MV-4-11 (cell line): Measurements from ENCODE around the gene DACH1.

Source experiments
- DNase-seq: peaks from one replicate; lab custom pipeline; 2025; lab: John Stamatoyannopoulos, UW

DACH1 gene

DNA sequence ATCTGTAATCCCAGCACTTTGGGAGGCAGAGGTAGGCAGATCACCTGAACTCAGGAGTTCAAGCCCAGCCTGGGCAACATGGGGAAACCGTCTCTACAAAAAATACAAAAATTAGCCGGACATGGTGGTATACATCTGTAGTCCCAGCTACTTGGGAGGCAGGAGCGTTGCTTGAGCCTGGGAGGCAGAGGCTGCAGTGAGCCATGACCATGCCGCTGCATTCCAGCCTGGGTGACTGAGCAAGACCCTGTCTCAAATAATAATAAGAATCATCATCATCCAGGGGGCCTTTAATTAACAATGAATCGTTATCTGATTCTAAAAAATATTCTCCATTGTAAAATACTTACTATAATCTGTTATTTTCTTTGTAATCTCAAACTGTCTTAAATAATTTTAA is 283.4 kb downstream of the DACH1 start:
- no peak for DNase-seq

- DNase-seq: no peak
These were observed 286.4 kb downstream of the DACH1 start for GRCh38 chr13:71580614-71581013.

- DNase-seq: no peak
These were observed 289.0 kb downstream of the DACH1 start for GRCh38 chr13:71578048-71578447.

DNA sequence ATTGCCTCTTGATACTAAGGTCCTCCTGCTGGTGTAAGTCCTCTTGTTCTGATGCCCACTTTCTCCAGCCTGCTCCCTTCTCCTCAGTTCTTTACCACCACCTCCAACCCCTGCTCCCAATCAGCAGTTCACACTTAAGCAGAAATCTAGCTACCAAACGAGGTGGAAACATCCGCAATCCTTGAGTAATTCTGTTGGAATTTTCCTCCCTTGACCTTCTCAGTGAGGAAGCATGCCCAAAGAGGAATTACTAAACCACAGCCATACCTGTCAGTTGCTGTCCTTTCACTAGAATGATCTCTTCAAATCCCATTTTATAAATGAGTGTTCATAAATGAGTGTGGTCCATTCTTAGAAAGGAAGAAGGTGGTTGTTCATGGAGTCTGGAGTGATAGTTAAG is 289.9 kb downstream of the DACH1 start:
- DNase-seq: no peak

- no peak for DNase-seq
These were observed 290.4 kb downstream of the DACH1 start for GRCh38 chr13:71576571-71576970.

DNA sequence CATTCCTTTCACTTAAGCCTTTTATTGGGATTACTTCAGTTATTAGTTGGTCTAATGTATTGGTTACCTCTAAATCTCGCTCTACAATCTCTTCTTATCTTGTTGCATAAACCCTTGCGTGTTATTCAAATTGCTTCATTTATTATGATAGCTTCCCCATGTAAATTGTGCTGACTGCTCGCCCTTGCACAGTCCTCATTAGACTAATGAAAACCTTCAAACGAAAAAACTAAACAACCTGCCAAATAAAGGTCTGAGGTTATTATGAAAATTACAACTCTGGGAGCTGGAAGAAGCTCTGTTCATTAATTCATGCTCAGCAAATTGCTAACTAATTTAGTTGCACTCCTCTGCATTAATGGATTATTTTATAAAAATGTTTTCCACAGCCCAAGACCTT is 320.1 kb downstream of the DACH1 start:
- DNase-seq: no peak

GRCh38 chr13:71540098-71540497 is 326.9 kb downstream of the DACH1 start:
- DNase-seq: no peak

DNA sequence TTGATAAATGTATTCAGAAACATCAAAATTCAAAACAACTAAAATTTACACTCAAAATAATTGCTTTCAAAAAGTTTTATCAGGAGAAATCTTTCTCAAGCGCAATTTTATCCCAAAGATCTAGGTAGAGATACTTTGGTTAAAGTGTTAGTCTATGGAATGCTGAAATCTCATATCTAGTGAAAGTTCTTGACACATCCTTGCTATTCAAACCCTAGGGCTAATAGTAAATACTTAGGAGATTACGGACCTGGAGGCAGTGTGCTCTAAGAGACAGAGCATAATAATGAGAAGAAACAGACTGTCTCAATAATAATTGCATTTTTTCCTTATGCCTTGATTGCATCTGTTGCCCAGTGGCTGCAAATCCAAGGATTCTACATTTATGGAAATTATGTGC is 330.8 kb downstream of the DACH1 start:
- DNase-seq: no peak

- DNase-seq: no peak
These were observed 342.2 kb downstream of the DACH1 start for GRCh38 chr13:71524613-71525304.

DNA sequence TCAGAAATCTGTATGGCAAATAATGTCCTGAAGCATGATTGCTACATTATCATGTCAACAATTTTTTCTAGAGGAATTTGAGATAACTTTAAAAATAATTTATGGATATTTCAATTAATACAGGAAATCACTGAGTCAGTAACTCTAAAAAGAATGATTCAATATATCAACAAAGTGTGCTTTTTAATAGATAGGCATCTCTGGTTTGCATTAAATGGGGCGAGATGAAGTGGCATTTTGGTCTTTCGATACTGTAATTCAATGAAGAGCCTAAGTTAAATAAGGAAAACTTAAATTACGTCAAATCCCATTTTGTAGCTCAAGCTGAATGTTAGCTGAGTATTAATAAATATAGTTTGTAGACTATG is 342.8 kb downstream of the DACH1 start:
- no peak for DNase-seq

GRCh38 chr13:71522941-71523526 is 344.0 kb downstream of the DACH1 start:
- no peak for DNase-seq

GRCh38 chr13:71517004-71517403 is 350.0 kb downstream of the DACH1 start:
- DNase-seq: no peak

GRCh38 chr13:71516521-71516920 is 350.5 kb downstream of the DACH1 start:
- DNase-seq: no peak

- DNase-seq: no peak
These were observed 351.3 kb downstream of the DACH1 start for GRCh38 chr13:71515744-71516038.

DNA sequence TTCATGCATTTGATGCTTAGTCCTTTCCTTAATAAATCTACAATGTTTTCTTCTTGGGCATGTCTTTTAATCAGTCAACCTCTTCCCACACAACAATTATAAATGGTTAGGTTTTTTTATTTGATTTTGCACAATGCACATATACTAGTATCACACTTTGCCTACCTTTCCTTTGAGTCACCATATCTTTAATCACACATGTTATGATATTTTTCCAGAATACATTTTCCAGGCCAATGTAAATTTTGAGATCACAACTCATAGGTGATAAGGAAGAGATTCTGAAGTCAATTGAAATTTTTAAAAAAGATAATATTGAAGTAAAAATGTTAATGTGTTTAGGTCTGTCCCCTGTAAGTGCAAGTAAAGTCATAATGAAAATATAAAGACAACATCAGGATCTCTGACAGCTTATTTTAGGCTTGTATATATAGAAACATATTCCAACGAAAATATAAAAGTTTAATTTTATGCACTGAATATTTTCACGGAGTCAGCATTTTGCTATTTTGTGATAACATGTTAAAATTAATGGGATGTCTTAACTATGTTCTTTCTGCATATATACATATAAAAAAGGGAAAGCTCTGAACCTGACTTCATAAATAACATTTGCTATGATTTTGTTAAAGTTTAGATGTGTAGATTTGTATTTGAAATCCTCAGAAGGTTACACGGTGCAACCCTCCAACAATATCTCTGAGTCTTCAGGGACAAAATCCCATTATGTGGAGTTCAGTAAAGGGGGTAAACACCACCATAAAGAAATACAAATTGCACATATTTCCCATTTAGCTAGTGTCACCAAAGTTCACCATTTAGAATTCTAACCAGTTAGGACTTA is 351.9 kb downstream of the DACH1 start:
- no peak for DNase-seq

GRCh38 chr13:71513411-71514033 is 353.5 kb downstream of the DACH1 start:
- DNase-seq: no peak

DNA sequence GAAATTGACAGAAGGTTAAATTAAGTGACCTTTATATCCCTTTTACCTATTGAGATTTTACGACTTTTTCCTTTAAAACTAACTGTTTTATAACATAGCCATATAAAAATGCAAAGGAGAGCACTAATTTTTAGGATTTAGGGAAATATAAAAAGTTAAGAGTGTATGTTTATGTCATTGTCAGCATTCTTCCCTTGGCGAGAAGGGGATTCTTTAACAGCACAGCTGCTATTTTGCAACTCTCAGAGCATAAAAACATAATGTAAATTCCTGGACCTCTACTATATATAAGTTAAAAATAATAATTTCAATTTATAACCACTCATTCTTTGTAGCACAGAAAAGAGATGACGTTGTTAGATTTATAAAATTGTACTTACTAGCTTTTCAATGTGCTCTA is 363.2 kb downstream of the DACH1 start:
- DNase-seq: no peak

DNA sequence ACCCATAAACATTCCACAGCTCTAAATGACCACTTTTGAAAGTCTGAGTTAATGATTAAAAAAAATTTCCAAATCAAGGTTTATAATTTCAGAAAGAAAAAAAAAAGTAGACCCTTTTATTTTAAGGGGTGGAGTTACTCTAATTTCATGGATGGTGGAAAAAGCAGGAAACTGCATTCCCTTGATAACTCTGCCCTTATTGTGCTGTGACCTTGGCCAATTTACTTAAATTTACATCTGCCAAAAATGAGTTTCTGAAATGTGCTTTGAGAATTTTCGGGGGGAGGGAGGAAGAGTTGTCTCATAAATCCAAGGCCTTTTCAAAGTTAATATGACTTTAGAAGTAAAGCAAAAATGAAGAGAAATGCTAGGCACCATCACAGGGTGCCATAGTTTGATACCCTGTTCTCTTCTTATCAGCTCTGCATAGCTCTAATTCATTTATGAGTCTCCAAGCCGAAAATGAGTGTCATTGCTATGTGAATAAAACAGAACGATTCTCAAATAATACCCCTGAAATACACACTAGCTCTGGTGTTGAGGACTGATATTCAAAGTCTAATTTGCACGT is 367.0 kb downstream of the DACH1 start:
- no peak for DNase-seq

- DNase-seq: no peak
These were observed 367.8 kb downstream of the DACH1 start for GRCh38 chr13:71499235-71499634.

DNA sequence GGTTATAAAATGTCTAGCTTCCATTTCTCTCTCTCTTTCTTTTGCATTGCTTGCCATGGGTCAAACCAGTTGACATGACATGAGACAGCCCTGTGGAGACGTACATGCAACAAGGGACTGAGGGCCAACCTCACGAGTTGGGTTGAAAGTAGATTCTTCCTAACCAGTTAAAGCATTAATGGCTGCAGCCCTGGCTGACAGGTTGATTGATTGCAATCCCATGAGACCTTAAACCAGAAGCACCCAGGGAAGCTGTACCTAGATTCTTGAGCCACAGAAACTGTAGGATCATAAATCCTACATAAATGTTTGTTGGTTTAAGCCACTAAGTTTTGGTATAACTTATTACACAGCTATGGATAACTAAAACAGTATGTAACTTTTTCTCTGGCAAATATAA is 373.8 kb downstream of the DACH1 start:
- DNase-seq: no peak

- no peak for DNase-seq
These were observed 374.6 kb downstream of the DACH1 start for GRCh38 chr13:71492346-71492871.

DNA sequence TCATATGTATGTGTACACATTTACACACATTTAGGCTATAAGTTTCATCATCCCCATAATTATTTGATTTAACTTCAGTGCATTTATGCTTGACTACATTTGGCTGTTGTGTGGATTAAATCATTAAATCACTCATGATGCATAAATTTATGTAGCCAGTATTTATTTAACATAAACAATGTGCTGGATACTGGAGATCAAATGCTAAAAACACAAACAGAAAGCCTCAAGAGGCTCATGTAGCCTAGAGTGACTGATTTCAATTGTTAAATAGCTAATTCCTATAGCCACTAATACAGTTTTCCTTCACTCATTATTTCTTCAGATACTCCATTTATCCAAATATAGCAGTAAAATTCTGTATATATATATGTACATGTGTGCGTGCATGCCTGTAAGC is 376.0 kb downstream of the DACH1 start:
- DNase-seq: no peak
